Hepatocyte (in vitro differentiated cells): Measurements from ENCODE around the gene ADAMTSL5. TPM values are rescaled to one million over a fixed set of nuclear protein-coding genes. Genes with fewer than 3 reads are reported as not detected.
A peak's percentile ranks its signal among the peaks of the same experiment; 100 is the strongest.
"Not testable (repeated sequence)": the region's sequence is repeated elsewhere in the genome, so short reads cannot be mapped to it uniquely, and the experiment has no call there.

Source experiments
- DNase-seq: peaks from one replicate; pipeline ENCODE4 v3.0.0-alpha.2; 2016; ENCODE audit warnings: low spot score
- H2AFZ ChIP-seq: fragments of 200-600 bp; sonication (generic); 2 replicates; pipeline ENCODE4 v1.6.0; 2016; ENCODE audit warnings: antibody characterized with exemption, mild to moderate bottlenecking
- H3K27ac ChIP-seq: fragments of 200-600 bp; sonication (generic); 2 replicates; pipeline ENCODE4 v1.5.1; 2016; ENCODE audit warnings: mild to moderate bottlenecking
- H3K27me3 ChIP-seq: fragments of 200-600 bp; sonication (generic); 2 replicates; pipeline ENCODE4 v1.6.1; 2016
- H3K36me3 ChIP-seq: fragments of 200-600 bp; sonication (generic); replicated peaks from 2 replicates; pipeline ENCODE4 v1.5.1; 2016; ENCODE audit warnings: low read depth; ENCODE audit not compliant: insufficient read depth
- H3K4me1 ChIP-seq: fragments of 200-600 bp; sonication (generic); 2 replicates; pipeline ENCODE4 v1.5.1; 2016; ENCODE audit warnings: mild to moderate bottlenecking, moderate library complexity; ENCODE audit not compliant: insufficient read depth
- H3K4me2 ChIP-seq: fragments of 200-600 bp; sonication (generic); 2 replicates; pipeline ENCODE4 v1.6.0; 2016
- H3K4me3 ChIP-seq: fragments of 200-600 bp; sonication (generic); 2 replicates; pipeline ENCODE4 v1.5.1; 2016; ENCODE audit warnings: mild to moderate bottlenecking
- H3K79me2 ChIP-seq: fragments of 200-600 bp; sonication (generic); 2 replicates; pipeline ENCODE4 v1.6.0; 2017; ENCODE audit warnings: mild to moderate bottlenecking
- H3K9me2 ChIP-seq: fragments of 200-600 bp; sonication (generic); replicated peaks from 2 replicates; pipeline ENCODE4 v1.6.0; 2017; ENCODE audit warnings: mild to moderate bottlenecking; ENCODE audit not compliant: insufficient read depth
- H3K9me3 ChIP-seq: fragments of 200-600 bp; sonication (generic); 2 replicates; pipeline ENCODE4 v1.5.1; 2016; ENCODE audit warnings: low read depth, mild to moderate bottlenecking
- H4K20me1 ChIP-seq: fragments of 200-600 bp; sonication (generic); 2 replicates; pipeline ENCODE4 v1.6.0; 2016; ENCODE audit warnings: mild to moderate bottlenecking; ENCODE audit not compliant: insufficient read depth, poor library complexity, severe bottlenecking
- EZH2 ChIP-seq: fragments of 200-600 bp; sonication (generic); IDR thresholded peaks from 2 replicates; pipeline ENCODE4 v1.6.1; 2016; ENCODE audit warnings: antibody characterized with exemption, mild to moderate bottlenecking, borderline replicate concordance
- EZH2phosphoT487 ChIP-seq: fragments of 200-600 bp; sonication (generic); IDR thresholded peaks from one replicate; pipeline ENCODE4 v1.6.1; 2018; ENCODE audit warnings: antibody characterized with exemption, mild to moderate bottlenecking, low read depth, moderate library complexity; ENCODE audit not compliant: unreplicated experiment, severe bottlenecking
- WGBS: methylation state at CpG from one replicate; pipeline ENCODE4 v1.1.6; 2016; ENCODE audit warnings: low lambda C conversion rate; ENCODE audit errors: missing lambda C conversion rate; 5-methylcytosine and 5-hydroxymethylcytosine counted together
- polyA plus RNA-seq: library from polyadenylated mRNA; unstranded; fragments of >200 nt; fragmentation: Nextera tagmentation; extraction: Ambion mirVana; gene quantifications from 2 replicates; pipeline ENCODE4 v1.2.1, GENCODE V29; 2016
- total RNA-seq: library from RNA; depleted of rRNA; stranded (reverse); fragments of >200 nt; gene quantifications from 2 replicates; pipeline ENCODE4 v1.2.3, GENCODE V29; 2014
- TF ChIP-seq, protein P1 (sequence below): fragments of 200-600 bp; sonication (generic); IDR thresholded peaks from 2 replicates; pipeline ENCODE4 v1.5.1; 2016; ENCODE audit warnings: antibody characterized with exemption, mild to moderate bottlenecking; ENCODE audit not compliant: poor library complexity

Gene ADAMTSL5
- total and polyA plus RNA-seq, 2 experiments from 2014 or later, result 8.3 to 45.5 TPM

DNA sequence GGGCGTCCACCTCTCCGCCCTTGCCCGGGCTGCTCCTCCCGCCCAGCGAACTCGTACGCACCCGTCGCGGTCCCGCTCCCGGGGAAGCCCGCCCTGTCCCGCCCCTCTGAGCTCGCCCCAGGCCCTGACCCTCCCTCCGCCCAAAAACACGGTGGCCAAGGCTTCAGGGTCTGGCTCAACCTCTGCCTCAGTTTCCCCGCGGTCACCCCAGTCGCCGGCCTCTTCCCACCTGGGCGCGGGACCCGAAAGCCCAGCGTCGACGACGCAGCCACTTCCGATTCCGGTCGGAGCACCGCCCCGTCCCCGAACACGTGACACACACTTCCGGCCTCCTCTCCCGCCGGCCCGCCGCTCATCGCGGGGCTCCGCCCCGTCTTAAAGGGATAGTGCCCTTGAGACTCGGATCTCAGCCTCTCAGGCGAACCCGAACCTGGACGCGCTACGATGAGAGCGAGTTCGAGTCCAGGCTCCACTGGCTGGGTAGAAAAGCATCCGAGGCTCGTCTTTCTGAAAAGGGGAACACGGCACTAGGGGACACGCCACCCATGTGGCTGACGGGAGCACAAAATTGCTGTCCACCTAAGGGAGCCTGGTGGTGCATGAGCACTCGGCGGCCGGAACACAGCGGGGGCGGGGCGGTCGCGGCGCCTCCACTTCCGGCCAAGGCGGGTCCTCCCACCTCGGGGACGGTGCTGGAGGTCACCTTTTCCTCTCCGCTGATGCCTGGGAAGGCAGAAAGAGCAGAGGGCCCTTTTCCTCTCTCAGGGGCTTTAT is 33.7 kb downstream of the ADAMTSL5 start, which contains the start of gene C19orf25:
TSS of gene C19orf25 (minus strand) at position 282 of the 774 bp plus-strand sequence. CDS start 312 bp downstream, outside the sequence.
- H2AFZ ChIP-seq, result peak within 1 kb of the TSS; percentile 91
- peak within 1 kb of the TSS; percentile 62 for H3K27ac ChIP-seq
- WGBS, result under 1% methylated on average over 51 of the region's 71 CpGs
- no peaks in the 10 kb centered on the region for H3K9me2 ChIP-seq
- TF ChIP-seq EZH2phosphoT487 (no peak), EZH2 (no peak)
- TF ChIP-seq, protein P1, sequence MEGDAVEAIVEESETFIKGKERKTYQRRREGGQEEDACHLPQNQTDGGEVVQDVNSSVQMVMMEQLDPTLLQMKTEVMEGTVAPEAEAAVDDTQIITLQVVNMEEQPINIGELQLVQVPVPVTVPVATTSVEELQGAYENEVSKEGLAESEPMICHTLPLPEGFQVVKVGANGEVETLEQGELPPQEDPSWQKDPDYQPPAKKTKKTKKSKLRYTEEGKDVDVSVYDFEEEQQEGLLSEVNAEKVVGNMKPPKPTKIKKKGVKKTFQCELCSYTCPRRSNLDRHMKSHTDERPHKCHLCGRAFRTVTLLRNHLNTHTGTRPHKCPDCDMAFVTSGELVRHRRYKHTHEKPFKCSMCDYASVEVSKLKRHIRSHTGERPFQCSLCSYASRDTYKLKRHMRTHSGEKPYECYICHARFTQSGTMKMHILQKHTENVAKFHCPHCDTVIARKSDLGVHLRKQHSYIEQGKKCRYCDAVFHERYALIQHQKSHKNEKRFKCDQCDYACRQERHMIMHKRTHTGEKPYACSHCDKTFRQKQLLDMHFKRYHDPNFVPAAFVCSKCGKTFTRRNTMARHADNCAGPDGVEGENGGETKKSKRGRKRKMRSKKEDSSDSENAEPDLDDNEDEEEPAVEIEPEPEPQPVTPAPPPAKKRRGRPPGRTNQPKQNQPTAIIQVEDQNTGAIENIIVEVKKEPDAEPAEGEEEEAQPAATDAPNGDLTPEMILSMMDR, result no peak
- peaks cover 11% of the 10 kb centered on the region for H3K4me1 ChIP-seq
- peak; percentile 98 for DNase-seq
- H3K79me2 ChIP-seq, result peaks cover 28% of the 10 kb centered on the region
- peak within 1 kb of the TSS; percentile 99 for H3K4me2 ChIP-seq
- no peaks in the 10 kb centered on the region for H3K36me3 ChIP-seq
- peak within 1 kb of the TSS; percentile 96 for H3K4me3 ChIP-seq
- H3K27me3 ChIP-seq, result no peaks in the 10 kb centered on the region
- H3K9me3 ChIP-seq, result no peaks in the 10 kb centered on the region
- peaks cover 19% of the 10 kb centered on the region for H4K20me1 ChIP-seq

DNA sequence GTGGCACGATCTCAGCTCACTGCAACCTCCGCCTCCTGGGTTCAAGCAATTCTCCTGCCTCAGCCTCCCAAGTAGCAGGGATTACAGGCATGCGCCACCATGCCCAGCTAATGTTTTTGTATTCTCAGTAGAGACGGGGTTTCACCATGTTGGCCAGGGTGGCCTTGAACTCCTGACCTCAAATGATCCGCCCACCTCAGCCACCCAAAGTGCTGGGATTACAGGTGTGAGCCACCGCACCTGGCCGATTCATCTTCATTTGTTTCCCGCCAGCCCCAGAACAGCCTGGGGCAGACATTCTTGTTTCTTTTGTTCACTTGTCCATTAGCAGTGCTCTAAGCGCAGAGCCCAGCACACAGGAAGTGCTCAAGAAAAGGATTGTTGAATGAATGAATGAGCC is 35.8 kb downstream of the ADAMTSL5 start:
- Histone ChIP-seq H3K79me2 (peaks cover 28% of the 10 kb centered on the region), H3K4me1 (peaks cover 11% of the 10 kb centered on the region), H3K27me3 (peaks cover 17% of the 10 kb centered on the region), H3K4me2 (peak overlapping the region; percentile 99), H4K20me1 (peaks cover 36% of the 10 kb centered on the region)
- H3K27ac ChIP-seq, DNase-seq, H3K36me3 ChIP-seq, H3K9me2 ChIP-seq, H2AFZ ChIP-seq, H3K4me3 ChIP-seq, H3K9me3 ChIP-seq: not testable (repeated sequence)
- WGBS, result 94% methylated on average over 9 of the region's 9 CpGs

DNA sequence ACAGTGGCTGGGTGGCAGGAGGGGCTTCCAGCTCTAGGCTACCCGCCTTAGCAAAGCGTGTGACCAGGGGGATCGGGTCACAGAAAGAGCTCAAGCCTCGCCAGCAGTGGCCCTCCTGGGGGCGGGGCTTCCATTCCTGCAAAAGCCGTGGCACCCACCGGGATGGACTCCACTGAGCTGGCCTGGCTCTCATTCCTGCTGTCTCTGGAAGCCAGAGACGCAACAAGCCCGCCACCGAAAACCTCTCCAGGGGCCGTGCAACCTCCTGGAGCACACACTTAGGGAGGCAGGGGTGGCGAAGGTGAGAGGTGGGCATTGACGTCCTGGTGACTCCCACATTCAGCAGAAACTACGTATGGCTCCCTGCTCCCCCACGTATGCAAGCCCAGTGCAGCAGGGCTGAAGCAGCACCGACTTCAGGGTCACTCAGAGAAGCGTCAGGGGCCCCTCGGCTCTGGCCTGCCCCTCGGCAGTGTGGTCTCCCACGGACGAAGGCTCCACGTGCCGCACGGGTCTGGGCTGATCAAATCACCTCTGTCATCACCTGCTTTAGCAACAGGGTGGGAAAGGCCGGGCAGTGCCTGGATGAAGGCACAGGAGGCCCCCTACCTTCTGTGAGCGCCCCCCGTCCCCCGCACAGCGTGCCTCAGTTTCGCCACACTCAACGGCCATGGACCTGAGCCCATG is 36.9 kb downstream of the ADAMTSL5 start:
- WGBS, result 95% methylated on average over 27 of the region's 31 CpGs
- DNase-seq, result no peak
- Histone ChIP-seq H3K27ac (no peak overlapping the region), H3K27me3 (peaks cover 28% of the 10 kb centered on the region), H3K36me3 (no peaks in the 10 kb centered on the region), H3K4me2 (no peak overlapping the region), H3K9me2 (no peaks in the 10 kb centered on the region), H3K79me2 (peaks cover 28% of the 10 kb centered on the region), H2AFZ (no peak overlapping the region), H3K4me1 (peaks cover 16% of the 10 kb centered on the region), H3K9me3 (no peaks in the 10 kb centered on the region), H4K20me1 (peaks cover 48% of the 10 kb centered on the region), H3K4me3 (no peak overlapping the region)
- TF ChIP-seq EZH2phosphoT487, result no peak
- no peak for TF ChIP-seq EZH2

DNA sequence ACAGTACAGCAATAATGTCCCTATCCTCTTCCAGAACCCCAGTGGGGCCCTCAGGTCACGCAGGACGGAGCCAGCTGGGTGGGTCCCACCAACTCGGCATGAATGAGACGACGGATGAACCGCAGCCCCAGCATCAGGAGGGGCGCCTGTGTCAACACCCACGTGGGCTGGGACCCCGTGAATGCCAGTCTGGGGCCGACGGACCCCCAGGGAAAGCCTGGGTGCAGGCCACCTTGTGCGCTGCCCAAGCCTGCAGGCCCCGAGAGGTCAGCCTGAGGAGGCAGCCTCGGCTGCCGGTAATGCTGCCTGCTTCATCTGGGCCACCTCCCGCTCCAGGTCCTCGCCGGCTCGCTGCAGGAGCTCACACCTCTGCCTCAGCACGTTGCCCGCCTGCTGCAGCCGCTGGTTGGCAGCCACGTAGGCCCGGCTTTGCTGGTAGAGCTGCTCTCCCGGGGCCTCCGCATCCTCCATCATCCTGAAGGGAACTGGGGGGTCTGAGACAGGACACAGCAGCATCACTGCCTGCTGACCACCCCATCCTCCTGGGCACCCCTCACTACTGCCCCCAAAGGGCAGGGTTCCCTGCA is 38.0 kb downstream of the ADAMTSL5 start:
- Histone ChIP-seq H3K4me2 (no peak overlapping the region), H3K27me3 (peaks cover 39% of the 10 kb centered on the region), H3K4me1 (peaks cover 27% of the 10 kb centered on the region), H3K36me3 (no peaks in the 10 kb centered on the region), H3K79me2 (peaks cover 28% of the 10 kb centered on the region), H3K9me3 (no peaks in the 10 kb centered on the region), H4K20me1 (peaks cover 58% of the 10 kb centered on the region), H3K27ac (no peak overlapping the region), H3K9me2 (no peaks in the 10 kb centered on the region), H3K4me3 (no peak overlapping the region), H2AFZ (no peak overlapping the region)
- no peak for TF ChIP-seq EZH2
- TF ChIP-seq EZH2phosphoT487, result no peak
- TF ChIP-seq, protein P1, result no peak
- no peak for DNase-seq
- 91% methylated on average over 25 of the region's 26 CpGs for WGBS
